VCaP (cell line): Measurements from ENCODE around the gene COG2.

Source experiments
- H3K27ac ChIP-seq: fragments of 450-650 bp; 2 replicates; pipeline ENCODE4 v1.5.1; 2017
- TF ChIP-seq, protein P1 (sequence below): fragments of 450-650 bp; conservative IDR thresholded peaks from 2 replicates; pipeline ENCODE4 v1.5.1; 2017; ENCODE audit warnings: mild to moderate bottlenecking, moderate library complexity

COG2 gene

DNA sequence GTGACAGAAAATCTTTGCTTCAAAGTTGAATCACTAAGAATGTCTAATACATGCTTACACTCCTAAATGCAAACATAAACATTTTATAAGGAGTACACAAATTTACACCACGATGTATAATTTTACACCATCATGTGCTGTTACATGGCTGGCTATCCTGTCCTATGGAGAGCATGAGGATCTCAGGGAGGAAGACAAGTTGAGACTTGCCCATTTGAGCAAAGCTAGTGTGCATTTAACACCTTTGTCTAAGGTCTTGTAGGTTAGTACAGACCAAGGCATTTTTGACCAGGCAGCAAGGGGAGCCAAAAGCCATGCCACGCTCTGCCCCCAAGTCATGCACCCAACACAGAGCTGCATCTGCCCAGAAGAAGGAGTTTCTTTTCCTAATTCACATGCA lies 14.5 kb upstream of the COG2 start:
- TF ChIP-seq, protein P1, sequence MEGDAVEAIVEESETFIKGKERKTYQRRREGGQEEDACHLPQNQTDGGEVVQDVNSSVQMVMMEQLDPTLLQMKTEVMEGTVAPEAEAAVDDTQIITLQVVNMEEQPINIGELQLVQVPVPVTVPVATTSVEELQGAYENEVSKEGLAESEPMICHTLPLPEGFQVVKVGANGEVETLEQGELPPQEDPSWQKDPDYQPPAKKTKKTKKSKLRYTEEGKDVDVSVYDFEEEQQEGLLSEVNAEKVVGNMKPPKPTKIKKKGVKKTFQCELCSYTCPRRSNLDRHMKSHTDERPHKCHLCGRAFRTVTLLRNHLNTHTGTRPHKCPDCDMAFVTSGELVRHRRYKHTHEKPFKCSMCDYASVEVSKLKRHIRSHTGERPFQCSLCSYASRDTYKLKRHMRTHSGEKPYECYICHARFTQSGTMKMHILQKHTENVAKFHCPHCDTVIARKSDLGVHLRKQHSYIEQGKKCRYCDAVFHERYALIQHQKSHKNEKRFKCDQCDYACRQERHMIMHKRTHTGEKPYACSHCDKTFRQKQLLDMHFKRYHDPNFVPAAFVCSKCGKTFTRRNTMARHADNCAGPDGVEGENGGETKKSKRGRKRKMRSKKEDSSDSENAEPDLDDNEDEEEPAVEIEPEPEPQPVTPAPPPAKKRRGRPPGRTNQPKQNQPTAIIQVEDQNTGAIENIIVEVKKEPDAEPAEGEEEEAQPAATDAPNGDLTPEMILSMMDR = no peak

DNA sequence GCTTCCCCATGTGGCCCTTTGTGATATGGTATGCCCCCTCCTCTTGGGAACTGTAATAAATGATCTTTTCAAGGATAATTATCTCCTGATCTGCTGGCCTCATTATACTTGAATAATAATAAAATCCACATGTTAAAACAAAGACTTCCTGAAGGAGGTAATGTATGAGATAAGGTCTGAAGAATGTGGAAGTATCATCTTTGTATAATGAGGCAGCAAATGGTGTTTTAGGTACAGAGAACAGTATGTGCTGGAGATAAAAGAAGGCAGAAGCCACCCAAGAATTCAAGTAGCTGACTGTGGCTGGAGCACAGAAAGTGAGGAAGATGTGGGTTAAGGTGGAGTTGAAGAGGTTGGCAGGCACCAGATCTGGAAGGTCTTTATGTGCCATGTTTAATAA lies 12.8 kb upstream of the COG2 start:
- H3K27ac ChIP-seq = no peak overlapping the region
- TF ChIP-seq, protein P1 = no peak

More for the DNA sequence above, 14.5 kb upstream of the COG2 start:
- no peak overlapping the region for H3K27ac ChIP-seq

DNA sequence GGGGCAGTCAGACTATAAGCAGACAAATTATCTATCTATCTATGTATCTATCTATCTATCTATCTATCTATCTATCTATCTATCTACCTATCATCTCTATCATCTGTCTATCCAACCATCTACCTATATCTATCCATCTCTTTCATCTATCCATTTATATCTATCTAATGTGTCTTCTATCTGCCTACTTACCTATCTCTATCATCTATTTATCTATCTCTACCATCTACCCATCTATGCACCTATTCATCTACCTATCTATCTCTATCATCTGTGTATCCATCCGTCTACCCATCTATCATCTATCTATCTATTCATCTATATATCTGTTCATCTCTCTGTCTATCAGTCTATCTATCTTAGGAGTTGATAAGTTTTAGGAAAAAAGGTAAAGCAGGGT lies 10.8 kb upstream of the COG2 start:
- H3K27ac ChIP-seq = no peak overlapping the region
- TF ChIP-seq, protein P1 = no peak

DNA sequence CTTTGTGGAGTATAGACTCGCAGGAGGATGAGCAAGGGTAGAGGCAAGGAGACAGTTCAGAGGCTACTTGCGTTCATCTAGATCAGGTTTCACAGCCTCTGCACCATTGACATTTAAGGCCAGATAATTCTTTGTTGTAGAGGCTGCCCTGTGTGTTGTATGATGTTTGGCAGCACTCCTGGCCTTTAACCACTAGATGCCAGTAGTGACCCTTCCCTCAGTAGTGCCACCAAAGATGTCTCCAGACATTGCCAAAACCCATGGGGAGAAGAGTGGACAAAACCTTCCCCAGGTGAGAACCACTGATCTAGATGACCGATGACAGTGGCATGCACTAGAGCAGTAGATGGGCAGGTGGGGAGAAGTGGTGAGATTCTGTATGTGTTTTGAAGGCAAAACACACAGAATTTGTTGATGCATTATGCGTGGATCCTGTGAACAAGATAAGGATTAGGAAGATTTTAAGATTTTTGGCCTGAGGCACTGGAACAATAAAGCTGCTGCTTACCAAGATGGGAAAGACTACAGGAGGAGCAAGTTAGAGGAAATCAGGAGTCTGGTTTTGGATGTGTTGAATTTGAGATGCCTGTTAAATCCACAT lies 9.9 kb upstream of the COG2 start:
- TF ChIP-seq, protein P1 = peak; percentile 88
- H3K27ac ChIP-seq = no peak overlapping the region

DNA sequence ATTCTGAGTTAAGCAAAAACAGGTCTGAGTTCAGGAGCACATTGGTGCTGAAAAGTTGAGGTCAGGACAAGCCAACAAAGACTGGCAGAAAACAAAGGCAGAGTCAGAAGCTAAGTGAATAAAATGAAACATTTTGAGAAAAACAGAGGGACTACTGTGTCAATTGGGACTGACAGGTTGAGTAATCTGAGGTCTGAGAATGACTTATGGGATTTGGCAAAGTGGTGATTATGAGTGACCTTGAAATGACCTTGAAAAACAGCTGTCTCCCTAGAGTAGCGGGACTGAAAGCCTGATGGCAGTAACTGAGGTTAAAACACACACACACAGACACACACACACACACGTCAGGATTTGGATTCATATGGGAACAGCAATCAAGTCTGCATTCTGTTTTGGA lies 8.8 kb upstream of the COG2 start:
- H3K27ac ChIP-seq = no peak overlapping the region
- TF ChIP-seq, protein P1 = no peak

DNA sequence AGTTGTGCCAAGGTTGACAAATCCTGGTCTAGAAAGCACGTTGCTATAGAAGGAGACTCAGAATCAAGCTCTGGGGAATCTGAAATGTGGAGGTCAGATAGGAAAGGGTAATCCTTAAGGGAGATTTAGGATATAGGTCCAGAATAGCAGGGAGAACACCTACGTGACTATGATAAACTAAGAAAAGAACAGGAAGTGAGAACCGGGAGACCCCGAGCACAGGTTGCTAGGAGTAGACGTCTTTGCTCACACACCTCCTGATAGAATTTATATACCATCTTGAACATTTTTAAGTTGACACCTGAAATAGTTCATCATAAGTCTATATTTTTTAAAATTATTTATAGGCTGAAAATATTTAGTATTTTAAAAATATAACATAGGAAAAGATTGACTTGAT lies 7.9 kb upstream of the COG2 start:
- TF ChIP-seq, protein P1 = no peak
- H3K27ac ChIP-seq = no peak overlapping the region

DNA sequence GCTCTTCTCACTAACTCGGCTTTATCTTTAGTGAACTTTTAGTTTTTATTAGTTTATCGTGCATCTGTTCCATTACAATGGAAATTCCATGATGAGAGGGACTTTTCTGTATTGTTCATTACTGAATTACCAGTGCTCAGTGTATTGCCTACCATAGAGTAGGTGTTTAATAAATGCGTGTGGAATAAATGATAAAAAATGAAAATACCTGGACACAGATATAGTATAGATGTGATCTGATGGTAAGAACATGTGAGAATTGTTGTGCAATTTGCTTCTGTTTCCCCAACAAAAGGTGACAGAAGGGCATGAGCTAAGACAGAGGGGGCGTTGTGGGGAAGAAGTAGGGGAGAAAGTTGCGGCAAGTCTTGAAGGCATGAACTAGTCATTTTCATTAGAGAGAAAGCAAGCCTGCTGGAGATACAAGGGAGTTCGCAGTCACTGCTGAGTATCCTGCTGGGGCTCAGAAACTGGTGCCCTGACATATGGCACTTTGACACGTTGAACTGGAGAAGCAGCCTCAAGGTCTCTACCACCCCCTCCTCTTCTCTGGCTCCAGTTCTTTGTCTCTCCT lies 5.6 kb upstream of the COG2 start:
- no peak overlapping the region for H3K27ac ChIP-seq
- TF ChIP-seq, protein P1 = no peak
